Renal pelvis (tissue), 4 donors: ENCODE results near the gene ZNF423. TPM values are rescaled to one million over a fixed set of nuclear protein-coding genes. Genes with fewer than 3 reads are reported as not detected.
A peak's percentile ranks its signal among the peaks of the same experiment; 100 is the strongest.

ENCODE experiments used
- DNase-seq: peaks from one replicate; pipeline ENCODE4 v3.0.0-alpha.2; 2013
- polyA plus RNA-seq, 3 donors: library from polyadenylated mRNA; unstranded; fragments of 120-200 nt; gene quantifications; one replicate each; pipeline ENCODE4 v1.2.1, GENCODE V29; 2013; ENCODE audit not compliant: insufficient read length in 3 of 3

The ZNF423 gene
- polyA plus RNA-seq, 3 donors, result 24.2 to 30.5 (median 28.5) TPM

- no peak for DNase-seq
These were observed 393.4 kb downstream of the ZNF423 start for GRCh38 chr16:49462362-49462988.

- no peak for DNase-seq
These were observed 394.4 kb downstream of the ZNF423 start for GRCh38 chr16:49461517-49461951.

GRCh38 chr16:49460786-49461470 lies 395.0 kb downstream of the ZNF423 start:
- DNase-seq, result no peak

- no peak for DNase-seq
These were observed 395.8 kb downstream of the ZNF423 start for GRCh38 chr16:49459953-49460735.

GRCh38 chr16:49458656-49459445 lies 397.1 kb downstream of the ZNF423 start:
- DNase-seq, result no peak

- DNase-seq, result no peak
These were observed 397.7 kb downstream of the ZNF423 start for GRCh38 chr16:49458243-49458642.

GRCh38 chr16:49457196-49457595 lies 398.7 kb downstream of the ZNF423 start:
- no peak for DNase-seq

- no peak for DNase-seq
These were observed 399.1 kb downstream of the ZNF423 start for GRCh38 chr16:49456763-49457162.

GRCh38 chr16:49455991-49456745 lies 399.7 kb downstream of the ZNF423 start:
- DNase-seq, result no peak

- no peak for DNase-seq
These were observed 400.5 kb downstream of the ZNF423 start for GRCh38 chr16:49455181-49455990.

- no peak for DNase-seq
These were observed 401.3 kb downstream of the ZNF423 start for GRCh38 chr16:49454426-49455180.

- no peak for DNase-seq
These were observed 401.9 kb downstream of the ZNF423 start for GRCh38 chr16:49453983-49454382.

GRCh38 chr16:49453021-49453420 lies 402.9 kb downstream of the ZNF423 start:
- no peak for DNase-seq

GRCh38 chr16:49452578-49452977 lies 403.3 kb downstream of the ZNF423 start:
- DNase-seq, result no peak

GRCh38 chr16:49452108-49452507 lies 403.8 kb downstream of the ZNF423 start:
- DNase-seq, result no peak

GRCh38 chr16:49446805-49447204 lies 409.1 kb downstream of the ZNF423 start:
- DNase-seq, result no peak

GRCh38 chr16:49443576-49443975 lies 412.3 kb downstream of the ZNF423 start:
- DNase-seq, result no peak

- no peak for DNase-seq
These were observed 413.1 kb downstream of the ZNF423 start for GRCh38 chr16:49442805-49443204.

GRCh38 chr16:49441366-49441780 lies 414.5 kb downstream of the ZNF423 start:
- DNase-seq, result peak; percentile 64
